Measurements from ENCODE around the gene SEC16B.

DNA sequence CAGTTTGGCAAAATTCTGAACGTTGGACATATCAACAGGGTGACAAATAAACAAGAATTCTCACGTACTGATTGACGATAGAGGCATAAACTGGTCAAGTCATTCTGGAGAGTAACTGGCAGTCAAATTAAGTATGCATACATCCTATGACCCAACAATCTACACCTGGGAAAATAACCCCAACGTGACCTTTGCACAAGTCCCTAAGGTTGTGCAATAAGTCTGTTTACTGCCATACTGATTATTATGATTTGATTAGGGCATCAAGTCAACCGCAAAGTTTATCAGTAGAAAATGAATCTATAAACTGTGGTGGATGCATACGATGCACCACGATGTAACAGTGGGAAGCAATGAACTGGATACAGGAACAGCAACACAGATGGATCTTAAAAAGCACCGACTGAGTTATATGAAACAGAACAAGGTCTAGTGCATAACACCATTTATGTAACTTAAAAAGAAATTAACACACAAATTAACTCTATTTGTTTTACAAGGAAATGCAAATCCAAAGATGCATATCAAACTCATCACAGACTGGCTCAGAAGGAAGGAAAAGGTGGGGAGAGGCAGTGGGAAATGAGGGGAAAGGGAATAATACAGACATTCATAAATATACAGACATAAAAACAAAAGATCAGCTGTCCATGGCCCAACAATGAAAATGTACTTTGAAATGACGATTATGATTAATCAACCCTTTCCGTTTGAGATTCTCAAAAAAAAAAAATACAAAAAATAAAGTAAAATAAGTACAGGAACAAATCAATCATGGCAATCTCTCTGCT lies 41.0 kb upstream of the SEC16B start:
- no peak for TF ChIP-seq GATA3 (IDR thresholded peaks at IDR 0.05; ENCODE audit: low read depth, low read length)
- no peak for TF ChIP-seq GATA2 (IDR thresholded peaks at IDR 0.05; ENCODE audit: low read depth, low read length)
